Osteoblast (primary cell): Measurements from ENCODE around the gene CACNA2D1. TPM values are rescaled to one million over a fixed set of nuclear protein-coding genes. Genes with fewer than 3 reads are reported as not detected.

Experiments
- DNase-seq: peaks from one replicate; pipeline ENCODE4 v3.0.0; 2011; ENCODE audit warnings: low spot score, mixed read lengths; ENCODE audit not compliant: insufficient read length; ENCODE audit errors: missing footprints
- H2AFZ ChIP-seq: 2 replicates; pipeline ENCODE4 v1.6.0; 2011; ENCODE audit warnings: mild to moderate bottlenecking, low read length
- H3K27ac ChIP-seq: 2 replicates; pipeline ENCODE4 v1.5.1; 2011; ENCODE audit warnings: mild to moderate bottlenecking, low read depth, low read length, moderate library complexity
- H3K27me3 ChIP-seq: 2 replicates; pipeline ENCODE4 v1.6.0; 2012; ENCODE audit warnings: mild to moderate bottlenecking, control low read depth, inconsistent platforms, low read length, moderate library complexity; ENCODE audit not compliant: insufficient read depth
- H3K36me3 ChIP-seq: 2 replicates; pipeline ENCODE4 v1.5.1; 2011; ENCODE audit warnings: mild to moderate bottlenecking, low read length, control low read depth, moderate library complexity; ENCODE audit not compliant: insufficient read depth
- H3K4me1 ChIP-seq: 2 replicates; pipeline ENCODE4 v1.5.1; 2011; ENCODE audit warnings: mild to moderate bottlenecking, low read length, control low read depth, moderate library complexity; ENCODE audit not compliant: insufficient read depth
- H3K4me2 ChIP-seq: 2 replicates; pipeline ENCODE4 v1.6.0; 2011; ENCODE audit warnings: mild to moderate bottlenecking, low read length; ENCODE audit not compliant: insufficient read depth
- H3K4me3 ChIP-seq: fragments of 200-600 bp; sonication (generic); 3 replicates; pipeline ENCODE4 v1.5.1; 2012; ENCODE audit warnings: mild to moderate bottlenecking, low read length, inconsistent platforms; ENCODE audit not compliant: insufficient read depth
- H3K79me2 ChIP-seq: 2 replicates; pipeline ENCODE4 v1.6.0; 2012; ENCODE audit warnings: mild to moderate bottlenecking, low read length, control low read depth, inconsistent platforms; ENCODE audit not compliant: insufficient read depth
- H3K9me3 ChIP-seq: 2 replicates; pipeline ENCODE4 v1.5.1; 2011; ENCODE audit warnings: low read depth, low read length, control low read depth
- H4K20me1 ChIP-seq: 2 replicates; pipeline ENCODE4 v1.6.0; 2012; ENCODE audit warnings: mild to moderate bottlenecking, low read length, control low read depth; ENCODE audit not compliant: insufficient read depth
- CTCF ChIP-seq: IDR thresholded peaks from 2 replicates; pipeline ENCODE4 v1.5.1; 2011; ENCODE audit warnings: mild to moderate bottlenecking, low read depth, low read length, moderate library complexity; ENCODE audit errors: extremely low read depth
- total RNA-seq: library from RNA; depleted of rRNA; stranded (reverse); fragments of >200 nt; gene quantifications from 2 replicates; pipeline ENCODE4 v1.2.3, GENCODE V29; 2012

The CACNA2D1 gene
- total RNA-seq, result 113 and 145 TPM in 2 replicates

GRCh38 chr7:82443547-82444219, at the start of gene CACNA2D1:
Gene CACNA2D1 (minus strand): TSS chr7:82443777.
- DNase-seq, result peak; percentile 98
- peak within 1 kb of the TSS; percentile 63 for H3K27ac ChIP-seq
- H3K36me3 ChIP-seq, result no peaks in the 10 kb centered on the region
- peaks cover 18% of the 10 kb centered on the region for H3K4me1 ChIP-seq
- peak within 1 kb of the TSS; percentile 96 for H3K4me2 ChIP-seq
- peaks cover 24% of the 10 kb centered on the region for H4K20me1 ChIP-seq
- peak within 1 kb of the TSS; percentile 94 for H3K4me3 ChIP-seq
- no peak for TF ChIP-seq CTCF
- peak within 1 kb of the TSS; percentile 77 for H2AFZ ChIP-seq
- no peaks in the 10 kb centered on the region for H3K9me3 ChIP-seq
- peaks cover 42% of the 10 kb centered on the region for H3K79me2 ChIP-seq
- no peaks in the 10 kb centered on the region for H3K27me3 ChIP-seq

GRCh38 chr7:82481499-82482097, 38.0 kb upstream of the CACNA2D1 start:
- no peak overlapping the region for H3K4me2 ChIP-seq
- no peaks in the 10 kb centered on the region for H3K9me3 ChIP-seq
- H3K36me3 ChIP-seq, result no peaks in the 10 kb centered on the region
- H3K27ac ChIP-seq, result no peak overlapping the region
- no peaks in the 10 kb centered on the region for H3K4me1 ChIP-seq
- no peak overlapping the region for H3K4me3 ChIP-seq
- no peak for DNase-seq
- peak; percentile 71 for TF ChIP-seq CTCF
- no peaks in the 10 kb centered on the region for H4K20me1 ChIP-seq
- no peaks in the 10 kb centered on the region for H3K79me2 ChIP-seq
- no peaks in the 10 kb centered on the region for H3K27me3 ChIP-seq
- no peak overlapping the region for H2AFZ ChIP-seq

GRCh38 chr7:82477733-82478515, 34.3 kb upstream of the CACNA2D1 start:
- Histone ChIP-seq H4K20me1 (no peaks in the 10 kb centered on the region), H2AFZ (peak overlapping the region; percentile 18), H3K4me1 (no peaks in the 10 kb centered on the region), H3K79me2 (no peaks in the 10 kb centered on the region), H3K36me3 (no peaks in the 10 kb centered on the region), H3K27ac (no peak overlapping the region), H3K27me3 (no peaks in the 10 kb centered on the region), H3K4me3 (no peak overlapping the region), H3K4me2 (no peak overlapping the region), H3K9me3 (no peaks in the 10 kb centered on the region)
- TF ChIP-seq CTCF, result no peak
- DNase-seq, result no peak

GRCh38 chr7:82472966-82473365, 29.4 kb upstream of the CACNA2D1 start:
- no peak overlapping the region for H3K4me3 ChIP-seq
- no peak overlapping the region for H3K27ac ChIP-seq
- H3K9me3 ChIP-seq, result no peaks in the 10 kb centered on the region
- H3K4me1 ChIP-seq, result no peaks in the 10 kb centered on the region
- no peaks in the 10 kb centered on the region for H3K27me3 ChIP-seq
- no peak overlapping the region for H2AFZ ChIP-seq
- no peak for DNase-seq
- H3K79me2 ChIP-seq, result no peaks in the 10 kb centered on the region
- no peaks in the 10 kb centered on the region for H4K20me1 ChIP-seq
- TF ChIP-seq CTCF, result no peak
- H3K4me2 ChIP-seq, result no peak overlapping the region
- no peaks in the 10 kb centered on the region for H3K36me3 ChIP-seq
